ENCODE measurements around the gene CGREF1. TPM values are rescaled to one million over a fixed set of nuclear protein-coding genes. Genes with fewer than 3 reads are reported as not detected.

Gene CGREF1, protein sequence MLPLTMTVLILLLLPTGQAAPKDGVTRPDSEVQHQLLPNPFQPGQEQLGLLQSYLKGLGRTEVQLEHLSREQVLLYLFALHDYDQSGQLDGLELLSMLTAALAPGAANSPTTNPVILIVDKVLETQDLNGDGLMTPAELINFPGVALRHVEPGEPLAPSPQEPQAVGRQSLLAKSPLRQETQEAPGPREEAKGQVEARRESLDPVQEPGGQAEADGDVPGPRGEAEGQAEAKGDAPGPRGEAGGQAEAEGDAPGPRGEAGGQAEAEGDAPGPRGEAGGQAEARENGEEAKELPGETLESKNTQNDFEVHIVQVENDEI
- total RNA-seq (1 to 10 TPM in 1 of 5 experiments, under 1 TPM in 3, not detected in 1; 0.34 to 3.5 (median 0.54) TPM), polyA plus RNA-seq (under 1 TPM; 0.45 to 0.50 TPM), total RNA-seq (not detected)

DNA sequence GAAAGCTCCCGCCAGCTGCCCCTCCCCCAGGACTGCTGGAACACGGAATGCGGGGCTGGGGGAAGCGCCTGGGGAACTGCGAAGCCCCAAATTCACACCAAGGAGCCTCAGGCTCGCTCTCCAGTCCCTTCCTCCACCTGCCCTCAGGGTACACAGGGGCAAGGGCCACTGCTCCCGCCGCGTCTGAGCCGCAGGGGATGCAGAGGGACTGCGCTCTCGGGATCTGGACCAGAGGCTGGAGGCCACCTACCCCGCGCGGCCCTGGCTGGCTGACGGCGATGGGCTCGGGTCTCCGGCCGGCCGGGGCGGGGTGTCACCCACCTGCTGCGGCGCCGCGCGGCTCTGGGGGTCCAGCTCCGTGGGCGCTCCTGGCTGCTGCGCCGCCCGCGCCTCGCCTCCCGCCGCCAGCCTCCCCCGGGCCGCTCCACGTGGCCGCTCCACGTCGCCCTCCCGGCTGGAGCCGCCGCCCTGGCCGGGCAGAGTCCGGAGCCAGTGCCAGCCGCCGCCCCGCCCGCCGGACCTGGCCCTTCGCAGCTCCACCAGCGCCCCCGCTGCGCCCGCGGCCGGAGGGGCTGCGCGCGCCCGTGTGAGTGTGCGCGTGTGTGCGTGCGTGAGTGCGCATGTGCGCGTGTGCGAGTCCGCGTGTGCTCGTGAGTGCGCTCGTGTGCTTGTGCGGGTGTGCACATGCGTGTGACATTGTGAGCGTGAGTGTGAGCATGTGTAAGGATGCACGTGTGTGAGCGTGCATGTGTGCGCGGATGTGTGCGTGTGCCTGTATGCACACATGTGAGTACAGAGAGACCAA, at the start of gene CGREF1:
CGREF1 (minus strand) TSS at position 604 of the 805 bp plus-strand sequence. CDS start 14,762 bp downstream, outside the sequence.
- DNase-seq, result peak in 1 of 9 donors; percentile 44

DNA sequence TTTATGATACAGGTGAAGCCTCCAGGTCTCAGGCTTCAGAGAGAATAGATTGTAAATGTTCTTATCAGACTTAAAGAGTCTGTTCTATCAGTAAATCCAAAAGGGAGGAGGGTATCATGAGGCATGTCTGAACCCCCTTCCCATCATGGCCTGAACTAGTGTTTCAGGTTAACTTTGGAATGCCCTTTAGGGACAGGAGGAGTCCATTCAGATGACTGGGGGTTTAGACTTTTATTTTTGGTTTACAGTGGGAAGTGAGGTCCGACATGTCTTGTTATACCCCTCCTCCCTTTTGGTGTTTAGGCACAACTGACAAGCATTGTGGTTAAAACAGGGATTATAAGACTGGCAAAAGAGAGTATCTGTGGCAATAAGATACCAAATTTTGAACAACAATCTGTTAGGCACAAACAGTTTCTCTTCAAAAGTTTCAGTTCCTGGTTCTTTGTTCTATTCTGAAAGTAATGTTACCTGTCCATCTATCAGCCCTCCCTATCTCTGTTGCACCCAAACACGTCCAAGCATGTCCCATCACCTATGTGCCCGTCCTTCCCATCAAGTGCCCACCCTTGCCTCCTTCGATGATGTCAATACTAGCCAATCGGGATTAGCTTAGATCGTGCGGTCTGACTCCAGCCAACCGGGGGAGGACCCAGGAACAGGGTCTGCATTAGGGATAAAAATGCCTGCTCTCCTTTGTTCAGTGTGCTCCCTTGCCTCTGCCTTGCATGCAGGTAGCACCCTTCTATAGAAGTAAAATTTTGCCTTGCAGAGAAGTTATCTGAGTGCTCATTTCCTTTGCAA, 46.2 kb upstream of the CGREF1 start:
- Histone ChIP-seq H3K27ac (ENCODE audit: low read depth, low read length) (no peak overlapping the region), H3K4me3 (ENCODE audit: low read length) (no peak overlapping the region), H3K9me3 (ENCODE audit: control insufficient read depth in 2 of 3, low read length in 3 of 3) (no peaks in the 10 kb centered on the region), H3K4me1 (ENCODE audit: control insufficient read depth in 2 of 2, insufficient read depth in 2 of 2, low read length in 2 of 2) (no peaks in the 10 kb centered on the region), H3K27me3 (ENCODE audit: control insufficient read depth in 2 of 2, insufficient read depth in 2 of 2, low read length in 2 of 2) (no peaks in the 10 kb centered on the region), H3K36me3 (ENCODE audit: control insufficient read depth in 2 of 3, insufficient read depth in 3 of 3, low read length in 3 of 3) (no peaks in the 10 kb centered on the region)
- Mint-ChIP-seq H3K4me3 (no peak overlapping the region), H3K27me3 (peaks cover 0 to 7% (median 0%) of the 10 kb centered on the region in 5 donors), H3K27ac (no peak overlapping the region), H3K9me3 (no peaks in the 10 kb centered on the region), H3K36me3 (no peaks in the 10 kb centered on the region), H3K4me1 (peaks cover 0 to 14% (median 5%) of the 10 kb centered on the region in 7 donors)
- POLR2A ChIA-PET, result no interaction called here
- ATAC-seq, result no peak
- CTCF ChIA-PET, result interaction anchor here (0.7 kb wide), 1 partner anchor 78 kb away, joined by 3 read pairs; no protein-coding TSS in a partner anchor
- DNase-seq, result no peak
- intact Hi-C loops (cut with micrococcal nuclease), result no loop called here

More for the DNA sequence above, at the start of gene CGREF1:
- H3K4me1 ChIP-seq (ENCODE audit: control insufficient read depth in 2 of 2, insufficient read depth in 2 of 2, low read length in 2 of 2), result peaks cover 7 to 10% of the 10 kb centered on the region in 2 donors
- peak within 1 kb of the TSS; percentile 44 for H3K4me3 ChIP-seq (ENCODE audit: low read length)
- peaks cover 12 to 58% (median 23%) of the 10 kb centered on the region in 5 donors for H3K27me3 Mint-ChIP-seq
- no peak for ATAC-seq
- H3K27me3 ChIP-seq (ENCODE audit: control insufficient read depth in 2 of 2, insufficient read depth in 2 of 2, low read length in 2 of 2), result peaks cover 0 to 3% of the 10 kb centered on the region in 2 donors
- peaks cover 10 to 26% (median 20%) of the 10 kb centered on the region in 7 donors for H3K4me1 Mint-ChIP-seq
- H3K9me3 Mint-ChIP-seq, result peaks cover 0 to 3% (median 0%) of the 10 kb centered on the region in 11 donors
- H3K27ac ChIP-seq (ENCODE audit: low read depth, low read length), result no peak within 1 kb of the TSS
- peak within 1 kb of the TSS; percentile 61 to 89 (median 80) for H3K4me3 Mint-ChIP-seq
- H3K9me3 ChIP-seq (ENCODE audit: control insufficient read depth in 2 of 3, low read length in 3 of 3), result no peaks in the 10 kb centered on the region
- H3K27ac Mint-ChIP-seq, result peak within 1 kb of the TSS in 2 of 9 donors; percentile 36 to 68
- ChIA-PET CTCF (no interaction called here), POLR2A (no interaction called here)
- H3K36me3 Mint-ChIP-seq, result peaks cover 0 to 4% (median 0%) of the 10 kb centered on the region in 5 donors
- intact Hi-C loops (cut with micrococcal nuclease), result no loop called here
- H3K36me3 ChIP-seq (ENCODE audit: control insufficient read depth in 2 of 3, insufficient read depth in 3 of 3, low read length in 3 of 3), result no peaks in the 10 kb centered on the region

DNA sequence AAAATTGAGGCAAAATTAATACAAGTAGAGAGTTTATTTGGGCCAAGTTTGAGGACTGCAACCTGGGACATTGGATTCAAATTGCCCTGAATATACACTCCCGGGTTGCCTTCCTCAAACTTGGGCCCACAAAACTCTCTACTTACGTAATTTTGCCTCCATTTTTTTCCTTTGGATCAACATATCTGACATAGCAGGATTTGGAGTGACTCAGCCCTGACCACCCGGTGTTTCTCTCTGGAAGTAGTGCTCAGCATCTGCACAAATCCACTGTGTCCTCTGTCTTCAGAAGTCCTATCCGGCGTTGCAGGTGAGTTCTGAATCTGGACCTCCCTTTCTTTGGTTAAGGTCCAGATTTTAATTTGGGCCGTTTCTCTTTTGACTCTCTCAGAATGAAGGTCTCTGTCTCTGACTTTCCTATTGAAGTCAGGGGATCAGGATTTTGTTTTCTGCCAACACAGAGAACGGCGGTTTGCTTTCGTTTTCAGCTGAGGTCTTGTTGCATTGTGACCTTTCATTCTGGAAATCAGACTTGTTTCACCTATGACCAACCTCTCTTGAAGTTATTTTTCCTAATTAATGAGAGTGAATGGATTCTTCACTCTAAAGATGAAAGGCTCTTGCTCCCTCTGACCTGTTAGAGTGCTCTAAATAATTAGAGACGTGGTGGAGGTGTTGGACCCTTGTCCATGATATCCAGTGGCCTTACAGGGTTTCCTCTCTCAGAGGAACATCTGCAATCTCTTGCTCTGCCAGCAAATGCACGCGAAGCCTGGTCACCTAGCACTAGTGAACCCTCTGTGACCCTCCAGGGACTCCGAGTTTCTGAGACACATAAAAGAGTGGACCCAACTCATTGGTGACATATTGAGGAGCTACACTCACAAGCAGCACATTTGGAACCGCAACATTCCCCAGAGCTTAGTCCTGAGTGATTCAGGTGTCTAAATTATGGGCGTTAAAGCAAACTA, 43.5 kb upstream of the CGREF1 start:
- CTCF ChIA-PET, result interaction anchor here (0.7 kb wide), 1 partner anchor 62 kb away, joined by 3 read pairs; no protein-coding TSS in a partner anchor
- POLR2A ChIA-PET, result no interaction called here
- no peak overlapping the region for H3K27ac Mint-ChIP-seq

DNA sequence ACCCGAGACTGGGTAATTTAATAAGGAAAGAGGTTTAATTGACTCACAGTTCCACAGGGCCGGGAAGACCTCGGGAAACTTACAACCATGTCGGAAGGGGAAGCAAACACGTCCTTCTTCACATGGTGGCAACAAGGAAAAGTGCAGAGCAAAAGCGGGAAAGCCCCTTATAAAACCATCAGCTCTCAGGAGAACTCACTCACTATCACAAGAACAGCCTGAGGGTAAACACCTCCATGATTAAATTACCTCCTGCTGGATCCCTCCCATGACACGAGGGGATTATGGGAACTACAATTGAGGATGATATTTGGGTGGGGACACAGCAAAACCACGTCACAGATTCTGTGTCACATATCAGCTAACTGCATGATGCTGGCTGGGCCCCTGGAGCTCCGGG, 41.3 kb upstream of the CGREF1 start:
- no peaks in the 10 kb centered on the region for H3K27me3 ChIP-seq (ENCODE audit: control insufficient read depth in 2 of 2, insufficient read depth in 2 of 2, low read length in 2 of 2)
- DNase-seq, result no peak
- intact Hi-C loops (cut with micrococcal nuclease), result no loop called here
- ATAC-seq, result no peak
- no peaks in the 10 kb centered on the region for H3K4me1 ChIP-seq (ENCODE audit: control insufficient read depth in 2 of 2, insufficient read depth in 2 of 2, low read length in 2 of 2)
- H3K36me3 ChIP-seq (ENCODE audit: control insufficient read depth in 2 of 3, insufficient read depth in 3 of 3, low read length in 3 of 3), result no peaks in the 10 kb centered on the region
- no peak overlapping the region for H3K27ac ChIP-seq (ENCODE audit: low read depth, low read length)
- H3K4me3 ChIP-seq (ENCODE audit: low read length), result no peak overlapping the region
- H3K9me3 ChIP-seq (ENCODE audit: control insufficient read depth in 2 of 3, low read length in 3 of 3), result no peaks in the 10 kb centered on the region
- CTCF ChIA-PET, result no interaction called here
- no peaks in the 10 kb centered on the region for H3K9me3 Mint-ChIP-seq
- peaks cover 0 to 6% (median 0%) of the 10 kb centered on the region in 5 donors for H3K27me3 Mint-ChIP-seq
- no peaks in the 10 kb centered on the region for H3K36me3 Mint-ChIP-seq
- H3K4me1 Mint-ChIP-seq, result peaks cover 0 to 6% (median 0%) of the 10 kb centered on the region in 7 donors
- H3K4me3 Mint-ChIP-seq, result no peak overlapping the region
- no peak overlapping the region for H3K27ac Mint-ChIP-seq
- POLR2A ChIA-PET, result interaction anchor here (0.6 kb wide), 1 partner anchor 24 kb away, joined by 4 read pairs; no protein-coding TSS in a partner anchor

More for the DNA sequence above, 43.5 kb upstream of the CGREF1 start:
- Histone ChIP-seq H3K4me1 (ENCODE audit: control insufficient read depth in 2 of 2, insufficient read depth in 2 of 2, low read length in 2 of 2) (no peaks in the 10 kb centered on the region), H3K4me3 (ENCODE audit: low read length) (no peak overlapping the region), H3K9me3 (ENCODE audit: control insufficient read depth in 2 of 3, low read length in 3 of 3) (no peaks in the 10 kb centered on the region), H3K27me3 (ENCODE audit: control insufficient read depth in 2 of 2, insufficient read depth in 2 of 2, low read length in 2 of 2) (no peaks in the 10 kb centered on the region), H3K27ac (ENCODE audit: low read depth, low read length) (no peak overlapping the region), H3K36me3 (ENCODE audit: control insufficient read depth in 2 of 3, insufficient read depth in 3 of 3, low read length in 3 of 3) (no peaks in the 10 kb centered on the region)
- intact Hi-C loops (cut with micrococcal nuclease), result no loop called here
- Mint-ChIP-seq H3K36me3 (no peaks in the 10 kb centered on the region), H3K9me3 (no peaks in the 10 kb centered on the region), H3K27me3 (peaks cover 0 to 6% (median 0%) of the 10 kb centered on the region in 5 donors), H3K4me1 (peaks cover 0 to 11% (median 4%) of the 10 kb centered on the region in 7 donors), H3K4me3 (no peak overlapping the region)
- no peak for DNase-seq
- no peak for ATAC-seq

DNA sequence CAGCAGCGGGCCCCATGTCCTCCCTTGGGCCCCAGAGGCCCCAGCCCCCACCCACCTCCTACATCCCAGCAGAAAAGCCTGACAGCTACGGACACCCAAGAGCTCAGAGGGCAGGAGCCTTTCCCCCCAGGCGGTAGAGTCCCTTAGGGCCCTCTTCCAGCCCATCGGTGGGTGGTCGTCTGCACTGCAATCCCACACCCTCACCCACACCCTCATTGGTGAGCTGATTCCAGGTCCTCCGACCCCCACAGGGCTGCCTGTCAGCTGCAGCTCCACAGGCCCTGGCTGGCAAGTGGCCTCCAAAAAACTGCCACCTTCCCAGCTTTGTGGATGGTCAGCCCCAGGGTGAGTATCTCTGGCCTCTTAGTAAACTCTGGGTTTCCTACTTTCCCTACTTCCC, 40.3 kb upstream of the CGREF1 start:
- no peak for DNase-seq
- H3K9me3 ChIP-seq (ENCODE audit: control insufficient read depth in 2 of 3, low read length in 3 of 3), result no peaks in the 10 kb centered on the region
- ChIA-PET CTCF (no interaction called here), POLR2A (no interaction called here)
- Mint-ChIP-seq H3K9me3 (no peaks in the 10 kb centered on the region), H3K36me3 (no peaks in the 10 kb centered on the region), H3K27ac (no peak overlapping the region), H3K4me1 (no peaks in the 10 kb centered on the region), H3K27me3 (peaks cover 0 to 7% (median 0%) of the 10 kb centered on the region in 5 donors), H3K4me3 (no peak overlapping the region)
- H3K4me1 ChIP-seq (ENCODE audit: control insufficient read depth in 2 of 2, insufficient read depth in 2 of 2, low read length in 2 of 2), result no peaks in the 10 kb centered on the region
- no peaks in the 10 kb centered on the region for H3K27me3 ChIP-seq (ENCODE audit: control insufficient read depth in 2 of 2, insufficient read depth in 2 of 2, low read length in 2 of 2)
- no peak overlapping the region for H3K27ac ChIP-seq (ENCODE audit: low read depth, low read length)
- ATAC-seq, result no peak
- intact Hi-C loops (cut with micrococcal nuclease), result no loop called here
- no peak overlapping the region for H3K4me3 ChIP-seq (ENCODE audit: low read length)
- H3K36me3 ChIP-seq (ENCODE audit: control insufficient read depth in 2 of 3, insufficient read depth in 3 of 3, low read length in 3 of 3), result no peaks in the 10 kb centered on the region

Measured in naive thymus-derived CD4-positive, alpha-beta T cell (primary cell).